ENCODE data around the gene NPHP4. TPM values are rescaled to one million over a fixed set of nuclear protein-coding genes. Genes with fewer than 3 reads are reported as not detected.

The NPHP4 gene
- total and polyA plus RNA-seq, 5 donors: 2.8 to 6.0 (median 5.1) TPM

GRCh38 chr1:5954964-5955363 is 37.3 kb downstream of the NPHP4 start:
- DNase-seq (no peak), ATAC-seq (no peak)
- 85% methylated on average over 5 of the region's 5 CpGs for WGBS
- H3K27me3 ChIP-seq (ENCODE audit: control insufficient read depth, insufficient read depth): no peaks in the 10 kb centered on the region
- no peaks in the 10 kb centered on the region for H3K9me3 ChIP-seq (ENCODE audit: control insufficient read depth, low read length)
- H3K4me3 ChIP-seq (ENCODE audit: low read length): no peak overlapping the region
- no peak overlapping the region for H3K27ac ChIP-seq (ENCODE audit: low read length)
- no peaks in the 10 kb centered on the region for H3K4me1 ChIP-seq (ENCODE audit: control insufficient read depth, insufficient read depth, low read length)
- intact Hi-C loops (cut with DNase I): no loop called here

GRCh38 chr1:5953386-5953785 is 38.8 kb downstream of the NPHP4 start:
- Histone ChIP-seq H3K4me3 (ENCODE audit: low read length) (no peak overlapping the region), H3K4me1 (ENCODE audit: control insufficient read depth, insufficient read depth, low read length) (peaks cover 4% of the 10 kb centered on the region), H3K9me3 (ENCODE audit: control insufficient read depth, low read length) (no peaks in the 10 kb centered on the region), H3K27ac (ENCODE audit: low read length) (no peak overlapping the region), H3K27me3 (ENCODE audit: control insufficient read depth, insufficient read depth) (no peaks in the 10 kb centered on the region)
- peak in 1 of 3 donors; percentile 25 for DNase-seq
- WGBS: 97% methylated on average over 11 of the region's 11 CpGs
- intact Hi-C loops (cut with DNase I): no loop called here
- no peak for ATAC-seq

- Histone ChIP-seq H3K27me3 (ENCODE audit: control insufficient read depth, insufficient read depth) (no peaks in the 10 kb centered on the region), H3K4me3 (ENCODE audit: low read length) (no peak overlapping the region), H3K27ac (ENCODE audit: low read length) (no peak overlapping the region), H3K9me3 (ENCODE audit: control insufficient read depth, low read length) (no peaks in the 10 kb centered on the region), H3K4me1 (ENCODE audit: control insufficient read depth, insufficient read depth, low read length) (peaks cover 4% of the 10 kb centered on the region)
- DNase-seq (peak in 1 of 3 donors; percentile 29), ATAC-seq (no peak)
- intact Hi-C loops (cut with DNase I): no loop called here
- 94% methylated on average over 19 of the region's 19 CpGs for WGBS
These were observed 40.3 kb downstream of the NPHP4 start for GRCh38 chr1:5951846-5952410.

- no peaks in the 10 kb centered on the region for H3K27me3 ChIP-seq (ENCODE audit: control insufficient read depth, insufficient read depth)
- WGBS: 96% methylated on average over 24 of the region's 24 CpGs
- no peak overlapping the region for H3K27ac ChIP-seq (ENCODE audit: low read length)
- ATAC-seq (no peak), DNase-seq (no peak)
- peaks cover 4% of the 10 kb centered on the region for H3K4me1 ChIP-seq (ENCODE audit: control insufficient read depth, insufficient read depth, low read length)
- H3K9me3 ChIP-seq (ENCODE audit: control insufficient read depth, low read length): no peaks in the 10 kb centered on the region
- no peak overlapping the region for H3K4me3 ChIP-seq (ENCODE audit: low read length)
- intact Hi-C loops (cut with DNase I): no loop called here
These were observed 41.0 kb downstream of the NPHP4 start for GRCh38 chr1:5950994-5951785.

- Histone ChIP-seq H3K9me3 (ENCODE audit: control insufficient read depth, low read length) (no peaks in the 10 kb centered on the region), H3K27me3 (ENCODE audit: control insufficient read depth, insufficient read depth) (no peaks in the 10 kb centered on the region), H3K4me1 (ENCODE audit: control insufficient read depth, insufficient read depth, low read length) (peaks cover 4% of the 10 kb centered on the region), H3K27ac (ENCODE audit: low read length) (no peak overlapping the region), H3K4me3 (ENCODE audit: low read length) (no peak overlapping the region)
- DNase-seq (peak in 1 of 3 donors; percentile 7), ATAC-seq (no peak)
- 89% methylated on average over 7 of the region's 7 CpGs for WGBS
- intact Hi-C loops (cut with DNase I): no loop called here
These were observed 41.9 kb downstream of the NPHP4 start for GRCh38 chr1:5950201-5950895.

- DNase-seq: no peak
- WGBS: 84% methylated on average over 4 of the region's 4 CpGs
- intact Hi-C loops (cut with DNase I): no loop called here
These were observed 42.5 kb downstream of the NPHP4 start for GRCh38 chr1:5949761-5950100.

GRCh38 chr1:5949085-5949760 is 43.0 kb downstream of the NPHP4 start:
- DNase-seq (no peak), ATAC-seq (no peak)
- H3K4me1 ChIP-seq (ENCODE audit: control insufficient read depth, insufficient read depth, low read length): peaks cover 4% of the 10 kb centered on the region
- no peaks in the 10 kb centered on the region for H3K9me3 ChIP-seq (ENCODE audit: control insufficient read depth, low read length)
- WGBS: 64% methylated on average over 13 of the region's 13 CpGs
- intact Hi-C loops (cut with DNase I): no loop called here
- H3K27ac ChIP-seq (ENCODE audit: low read length): no peak overlapping the region
- no peaks in the 10 kb centered on the region for H3K27me3 ChIP-seq (ENCODE audit: control insufficient read depth, insufficient read depth)
- H3K4me3 ChIP-seq (ENCODE audit: low read length): no peak overlapping the region

More at GRCh38 chr1:5949761-5950100, 42.5 kb downstream of the NPHP4 start:
- Histone ChIP-seq H3K27me3 (ENCODE audit: control insufficient read depth, insufficient read depth) (no peaks in the 10 kb centered on the region), H3K9me3 (ENCODE audit: control insufficient read depth, low read length) (no peaks in the 10 kb centered on the region), H3K4me3 (ENCODE audit: low read length) (no peak overlapping the region), H3K27ac (ENCODE audit: low read length) (no peak overlapping the region), H3K4me1 (ENCODE audit: control insufficient read depth, insufficient read depth, low read length) (peaks cover 4% of the 10 kb centered on the region)
- no peak for ATAC-seq

GRCh38 chr1:5948681-5949005 is 43.6 kb downstream of the NPHP4 start:
- no peaks in the 10 kb centered on the region for H3K9me3 ChIP-seq (ENCODE audit: control insufficient read depth, low read length)
- H3K4me1 ChIP-seq (ENCODE audit: control insufficient read depth, insufficient read depth, low read length): peaks cover 4% of the 10 kb centered on the region
- no peak overlapping the region for H3K27ac ChIP-seq (ENCODE audit: low read length)
- 92% methylated on average over 4 of the region's 4 CpGs for WGBS
- no peaks in the 10 kb centered on the region for H3K27me3 ChIP-seq (ENCODE audit: control insufficient read depth, insufficient read depth)
- intact Hi-C loops (cut with DNase I): no loop called here
- ATAC-seq (no peak), DNase-seq (no peak)
- no peak overlapping the region for H3K4me3 ChIP-seq (ENCODE audit: low read length)

GRCh38 chr1:5947978-5948680 is 44.1 kb downstream of the NPHP4 start:
- intact Hi-C loops (cut with DNase I): no loop called here
- DNase-seq: peak in 1 of 3 donors; percentile 39
- no peak for ATAC-seq
- no peak overlapping the region for H3K27ac ChIP-seq (ENCODE audit: low read length)
- no peaks in the 10 kb centered on the region for H3K27me3 ChIP-seq (ENCODE audit: control insufficient read depth, insufficient read depth)
- H3K9me3 ChIP-seq (ENCODE audit: control insufficient read depth, low read length): no peaks in the 10 kb centered on the region
- peaks cover 8% of the 10 kb centered on the region for H3K4me1 ChIP-seq (ENCODE audit: control insufficient read depth, insufficient read depth, low read length)
- WGBS: 84% methylated on average over 20 of the region's 20 CpGs
- H3K4me3 ChIP-seq (ENCODE audit: low read length): no peak overlapping the region

GRCh38 chr1:5947071-5947821 is 45.0 kb downstream of the NPHP4 start:
- 95% methylated on average over 22 of the region's 22 CpGs for WGBS
- intact Hi-C loops (cut with DNase I): no loop called here
- H3K27ac ChIP-seq (ENCODE audit: low read length): no peak overlapping the region
- H3K4me3 ChIP-seq (ENCODE audit: low read length): no peak overlapping the region
- H3K9me3 ChIP-seq (ENCODE audit: control insufficient read depth, low read length): no peaks in the 10 kb centered on the region
- DNase-seq: peak in 1 of 3 donors; percentile 23
- H3K27me3 ChIP-seq (ENCODE audit: control insufficient read depth, insufficient read depth): no peaks in the 10 kb centered on the region
- no peak for ATAC-seq
- peaks cover 8% of the 10 kb centered on the region for H3K4me1 ChIP-seq (ENCODE audit: control insufficient read depth, insufficient read depth, low read length)
